HEK293 (cell line): ENCODE results near the gene HMGN1.

Source experiments
- IKZF3 ChIP-seq: fragments of 450-650 bp; IDR thresholded peaks from 2 replicates; pipeline ENCODE4 v1.5.0; 2018; ENCODE audit warnings: missing biosample characterization, mild to moderate bottlenecking, missing genetic modification characterization, moderate library complexity
- KLF8 ChIP-seq: fragments of 450-650 bp; formaldehyde crosslinking; IDR thresholded peaks from 2 replicates; pipeline ENCODE4 v1.5.1; 2016; ENCODE audit warnings: missing biosample characterization, missing genetic modification characterization
- KLF9 ChIP-seq: fragments of 450-650 bp; formaldehyde crosslinking; IDR thresholded peaks from 2 replicates; pipeline ENCODE4 v1.5.1; 2016; ENCODE audit warnings: missing biosample characterization, missing genetic modification characterization, low read depth
- ZBTB48 ChIP-seq: fragments of 450-650 bp; formaldehyde crosslinking; IDR thresholded peaks from 2 replicates; pipeline ENCODE4 v1.5.1; 2016; ENCODE audit warnings: missing biosample characterization, missing genetic modification characterization
- ZFP37 ChIP-seq: fragments of 450-650 bp; formaldehyde crosslinking; IDR thresholded peaks from 2 replicates; pipeline ENCODE4 v1.5.1; 2016; ENCODE audit warnings: missing biosample characterization, missing genetic modification characterization
- ZFP69B ChIP-seq: fragments of 450-650 bp; formaldehyde crosslinking; IDR thresholded peaks from 2 replicates; pipeline ENCODE4 v1.5.1; 2016; ENCODE audit warnings: missing biosample characterization, missing genetic modification characterization
- ZNF2 ChIP-seq: fragments of 450-650 bp; formaldehyde crosslinking; IDR thresholded peaks from 2 replicates; pipeline ENCODE4 v1.5.1; 2016; ENCODE audit warnings: missing biosample characterization, missing genetic modification characterization
- ZNF221 ChIP-seq: fragments of 450-650 bp; formaldehyde crosslinking; IDR thresholded peaks from 2 replicates; pipeline ENCODE4 v1.5.1; 2017; ENCODE audit warnings: missing biosample characterization, missing genetic modification characterization, borderline replicate concordance
- ZNF223 ChIP-seq: fragments of 450-650 bp; formaldehyde crosslinking; IDR thresholded peaks from 2 replicates; pipeline ENCODE4 v1.5.1; 2016; ENCODE audit warnings: missing biosample characterization, missing genetic modification characterization
- ZNF239 ChIP-seq: fragments of 450-650 bp; formaldehyde crosslinking; IDR thresholded peaks from 2 replicates; pipeline ENCODE4 v1.5.1; 2016; ENCODE audit warnings: missing biosample characterization, missing genetic modification characterization
- ZNF335 ChIP-seq: fragments of 450-650 bp; formaldehyde crosslinking; conservative IDR thresholded peaks from 2 replicates; pipeline ENCODE4 v1.5.1; 2016; ENCODE audit warnings: missing biosample characterization, missing genetic modification characterization
- ZNF433 ChIP-seq: fragments of 450-650 bp; formaldehyde crosslinking; IDR thresholded peaks from 2 replicates; pipeline ENCODE4 v1.5.1; 2016; ENCODE audit warnings: missing biosample characterization, missing genetic modification characterization, low read depth
- ZNF623 ChIP-seq: fragments of 450-650 bp; formaldehyde crosslinking; IDR thresholded peaks from 2 replicates; pipeline ENCODE4 v1.5.1; 2016; ENCODE audit warnings: missing biosample characterization, missing genetic modification characterization
- ZNF629 ChIP-seq: fragments of 450-650 bp; formaldehyde crosslinking; IDR thresholded peaks from 2 replicates; pipeline ENCODE4 v1.5.1; 2017; ENCODE audit warnings: missing biosample characterization, missing genetic modification characterization
- ZSCAN23 ChIP-seq: fragments of 450-650 bp; formaldehyde crosslinking; IDR thresholded peaks from 2 replicates; pipeline ENCODE4 v1.5.1; 2016; ENCODE audit warnings: missing biosample characterization, missing genetic modification characterization
- TF ChIP-seq, protein P1 (sequence below): fragments of 450-650 bp; IDR thresholded peaks from 2 replicates; pipeline ENCODE4 v1.5.1; 2018; ENCODE audit warnings: missing biosample characterization, mild to moderate bottlenecking, missing genetic modification characterization
- TF ChIP-seq, protein P2 (sequence below): fragments of 450-650 bp; formaldehyde crosslinking; IDR thresholded peaks from 2 replicates; pipeline ENCODE4 v1.5.1; 2016; ENCODE audit warnings: missing biosample characterization, missing genetic modification characterization
- TF ChIP-seq, protein P3 (sequence below): fragments of 450-650 bp; formaldehyde crosslinking; IDR thresholded peaks from 2 replicates; pipeline ENCODE4 v1.5.1; 2016; ENCODE audit warnings: missing biosample characterization, missing genetic modification characterization
- TF ChIP-seq, protein P4 (sequence below): fragments of 450-650 bp; formaldehyde crosslinking; IDR thresholded peaks from 2 replicates; pipeline ENCODE4 v1.5.1; 2016; ENCODE audit warnings: missing biosample characterization, missing genetic modification characterization
- TF ChIP-seq, protein P5 (sequence below): fragments of 450-650 bp; formaldehyde crosslinking; IDR thresholded peaks from 2 replicates; pipeline ENCODE4 v1.5.1; 2017; ENCODE audit warnings: missing biosample characterization, mild to moderate bottlenecking, missing genetic modification characterization, moderate library complexity
- TF ChIP-seq, protein P6 (sequence below): fragments of 450-650 bp; formaldehyde crosslinking; conservative IDR thresholded peaks from 2 replicates; pipeline ENCODE4 v1.5.1; 2016; ENCODE audit warnings: low read depth, missing biosample characterization, missing genetic modification characterization

The HMGN1 gene

DNA sequence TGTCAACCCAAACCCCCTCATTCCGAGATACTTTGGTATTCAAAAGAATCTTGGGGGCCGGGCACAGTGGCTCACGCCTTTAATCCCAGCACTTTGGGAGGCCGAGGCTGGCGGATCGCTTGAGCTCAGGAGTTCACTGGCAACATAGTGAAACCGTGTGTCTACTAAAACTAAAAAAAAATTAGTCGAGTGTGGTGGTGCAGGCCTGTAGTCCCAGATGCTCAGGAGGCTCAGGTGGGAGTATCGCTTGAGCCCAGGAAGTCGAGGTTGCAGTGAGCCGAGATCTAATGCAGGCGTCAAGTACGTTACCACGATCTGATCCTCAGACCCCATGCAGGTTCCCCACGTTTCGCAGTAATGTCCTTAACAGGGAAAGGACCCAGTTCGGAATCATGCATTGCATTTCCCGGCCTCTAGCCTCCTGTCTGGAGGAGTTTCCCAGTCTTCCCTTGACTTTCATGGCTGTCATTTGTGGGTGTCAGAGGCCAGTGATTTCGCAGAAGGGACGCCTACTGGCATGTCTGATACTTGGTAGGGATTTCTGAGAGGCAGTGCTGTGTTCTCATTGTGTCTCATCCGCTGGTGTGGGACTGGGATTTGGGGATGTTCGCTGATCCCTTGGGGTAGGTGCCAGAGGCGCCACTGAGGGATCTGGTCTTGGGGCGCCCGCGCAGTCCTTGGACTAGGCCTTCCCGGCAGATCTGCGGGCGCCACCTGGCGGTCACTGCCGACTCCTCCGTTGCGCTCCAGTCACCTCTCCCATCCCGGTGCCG, 39.3 kb upstream of the HMGN1 start (continued):
- TF ChIP-seq, protein P1, sequence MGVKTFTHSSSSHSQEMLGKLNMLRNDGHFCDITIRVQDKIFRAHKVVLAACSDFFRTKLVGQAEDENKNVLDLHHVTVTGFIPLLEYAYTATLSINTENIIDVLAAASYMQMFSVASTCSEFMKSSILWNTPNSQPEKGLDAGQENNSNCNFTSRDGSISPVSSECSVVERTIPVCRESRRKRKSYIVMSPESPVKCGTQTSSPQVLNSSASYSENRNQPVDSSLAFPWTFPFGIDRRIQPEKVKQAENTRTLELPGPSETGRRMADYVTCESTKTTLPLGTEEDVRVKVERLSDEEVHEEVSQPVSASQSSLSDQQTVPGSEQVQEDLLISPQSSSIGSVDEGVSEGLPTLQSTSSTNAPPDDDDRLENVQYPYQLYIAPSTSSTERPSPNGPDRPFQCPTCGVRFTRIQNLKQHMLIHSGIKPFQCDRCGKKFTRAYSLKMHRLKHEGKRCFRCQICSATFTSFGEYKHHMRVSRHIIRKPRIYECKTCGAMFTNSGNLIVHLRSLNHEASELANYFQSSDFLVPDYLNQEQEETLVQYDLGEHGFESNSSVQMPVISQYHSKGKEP (tag by site-specific recombination): peak; percentile 58; the same call in 1 of the 2 replicates
- peak; percentile 100 for TF ChIP-seq ZBTB48
- TF ChIP-seq ZNF335: peak; percentile 72
- peak; percentile 58 for TF ChIP-seq ZNF629 (tag by site-specific recombination)
- TF ChIP-seq, protein P2, sequence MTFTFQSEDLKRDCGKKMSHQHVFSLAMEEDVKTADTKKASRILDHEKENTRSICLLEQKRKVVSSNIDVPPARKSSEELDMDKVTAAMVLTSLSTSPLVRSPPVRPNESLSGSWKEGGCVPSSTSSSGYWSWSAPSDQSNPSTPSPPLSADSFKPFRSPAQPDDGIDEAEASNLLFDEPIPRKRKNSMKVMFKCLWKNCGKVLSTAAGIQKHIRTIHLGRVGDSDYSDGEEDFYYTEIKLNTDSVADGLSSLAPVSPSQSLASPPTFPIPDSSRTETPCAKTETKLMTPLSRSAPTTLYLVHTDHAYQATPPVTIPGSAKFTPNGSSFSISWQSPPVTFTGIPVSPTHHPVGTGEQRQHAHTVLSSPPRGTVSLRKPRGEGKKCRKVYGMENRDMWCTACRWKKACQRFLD (tag by site-specific recombination): no peak
- TF ChIP-seq ZFP69B (tag by site-specific recombination): peak; percentile 46; the same call in 1 of the 2 replicates
- TF ChIP-seq, protein P3, sequence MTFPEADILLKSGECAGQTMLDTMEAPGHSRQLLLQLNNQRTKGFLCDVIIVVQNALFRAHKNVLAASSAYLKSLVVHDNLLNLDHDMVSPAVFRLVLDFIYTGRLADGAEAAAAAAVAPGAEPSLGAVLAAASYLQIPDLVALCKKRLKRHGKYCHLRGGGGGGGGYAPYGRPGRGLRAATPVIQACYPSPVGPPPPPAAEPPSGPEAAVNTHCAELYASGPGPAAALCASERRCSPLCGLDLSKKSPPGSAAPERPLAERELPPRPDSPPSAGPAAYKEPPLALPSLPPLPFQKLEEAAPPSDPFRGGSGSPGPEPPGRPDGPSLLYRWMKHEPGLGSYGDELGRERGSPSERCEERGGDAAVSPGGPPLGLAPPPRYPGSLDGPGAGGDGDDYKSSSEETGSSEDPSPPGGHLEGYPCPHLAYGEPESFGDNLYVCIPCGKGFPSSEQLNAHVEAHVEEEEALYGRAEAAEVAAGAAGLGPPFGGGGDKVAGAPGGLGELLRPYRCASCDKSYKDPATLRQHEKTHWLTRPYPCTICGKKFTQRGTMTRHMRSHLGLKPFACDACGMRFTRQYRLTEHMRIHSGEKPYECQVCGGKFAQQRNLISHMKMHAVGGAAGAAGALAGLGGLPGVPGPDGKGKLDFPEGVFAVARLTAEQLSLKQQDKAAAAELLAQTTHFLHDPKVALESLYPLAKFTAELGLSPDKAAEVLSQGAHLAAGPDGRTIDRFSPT (tag by site-specific recombination): no peak
- TF ChIP-seq, protein P4, sequence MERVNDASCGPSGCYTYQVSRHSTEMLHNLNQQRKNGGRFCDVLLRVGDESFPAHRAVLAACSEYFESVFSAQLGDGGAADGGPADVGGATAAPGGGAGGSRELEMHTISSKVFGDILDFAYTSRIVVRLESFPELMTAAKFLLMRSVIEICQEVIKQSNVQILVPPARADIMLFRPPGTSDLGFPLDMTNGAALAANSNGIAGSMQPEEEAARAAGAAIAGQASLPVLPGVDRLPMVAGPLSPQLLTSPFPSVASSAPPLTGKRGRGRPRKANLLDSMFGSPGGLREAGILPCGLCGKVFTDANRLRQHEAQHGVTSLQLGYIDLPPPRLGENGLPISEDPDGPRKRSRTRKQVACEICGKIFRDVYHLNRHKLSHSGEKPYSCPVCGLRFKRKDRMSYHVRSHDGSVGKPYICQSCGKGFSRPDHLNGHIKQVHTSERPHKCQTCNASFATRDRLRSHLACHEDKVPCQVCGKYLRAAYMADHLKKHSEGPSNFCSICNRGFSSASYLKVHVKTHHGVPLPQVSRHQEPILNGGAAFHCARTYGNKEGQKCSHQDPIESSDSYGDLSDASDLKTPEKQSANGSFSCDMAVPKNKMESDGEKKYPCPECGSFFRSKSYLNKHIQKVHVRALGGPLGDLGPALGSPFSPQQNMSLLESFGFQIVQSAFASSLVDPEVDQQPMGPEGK (tag by site-specific recombination): peak; percentile 80
- peak; percentile 66 for TF ChIP-seq ZFP37
- TF ChIP-seq, protein P5, sequence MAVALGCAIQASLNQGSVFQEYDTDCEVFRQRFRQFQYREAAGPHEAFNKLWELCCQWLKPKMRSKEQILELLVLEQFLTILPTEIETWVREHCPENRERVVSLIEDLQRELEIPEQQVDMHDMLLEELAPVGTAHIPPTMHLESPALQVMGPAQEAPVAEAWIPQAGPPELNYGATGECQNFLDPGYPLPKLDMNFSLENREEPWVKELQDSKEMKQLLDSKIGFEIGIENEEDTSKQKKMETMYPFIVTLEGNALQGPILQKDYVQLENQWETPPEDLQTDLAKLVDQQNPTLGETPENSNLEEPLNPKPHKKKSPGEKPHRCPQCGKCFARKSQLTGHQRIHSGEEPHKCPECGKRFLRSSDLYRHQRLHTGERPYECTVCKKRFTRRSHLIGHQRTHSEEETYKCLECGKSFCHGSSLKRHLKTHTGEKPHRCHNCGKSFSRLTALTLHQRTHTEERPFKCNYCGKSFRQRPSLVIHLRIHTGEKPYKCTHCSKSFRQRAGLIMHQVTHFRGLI: 0 out of 2 replicates have a peak, but pooled peaks have one; percentile 42
- TF ChIP-seq ZNF223 (tag by site-specific recombination): peak; percentile 98
- peak; percentile 88 for TF ChIP-seq ZNF2 (tag by site-specific recombination)
- no peak for TF ChIP-seq ZNF239 (tag by site-specific recombination)
- TF ChIP-seq KLF9 (tag by site-specific recombination): 0 out of 2 replicates have a peak, but pooled peaks have one; percentile 11
- TF ChIP-seq ZSCAN23 (tag by site-specific recombination): peak; percentile 12
- TF ChIP-seq IKZF3 (tag by site-specific recombination): peak; percentile 90; the same call in 1 of the 2 replicates
- TF ChIP-seq ZNF221 (tag by site-specific recombination): no peak
- TF ChIP-seq ZNF623 (tag by site-specific recombination): peak; percentile 11; the same call in 1 of the 2 replicates
- no peak for TF ChIP-seq ZNF433
- TF ChIP-seq KLF8 (tag by site-specific recombination): peak; percentile 72
- TF ChIP-seq, protein P6, sequence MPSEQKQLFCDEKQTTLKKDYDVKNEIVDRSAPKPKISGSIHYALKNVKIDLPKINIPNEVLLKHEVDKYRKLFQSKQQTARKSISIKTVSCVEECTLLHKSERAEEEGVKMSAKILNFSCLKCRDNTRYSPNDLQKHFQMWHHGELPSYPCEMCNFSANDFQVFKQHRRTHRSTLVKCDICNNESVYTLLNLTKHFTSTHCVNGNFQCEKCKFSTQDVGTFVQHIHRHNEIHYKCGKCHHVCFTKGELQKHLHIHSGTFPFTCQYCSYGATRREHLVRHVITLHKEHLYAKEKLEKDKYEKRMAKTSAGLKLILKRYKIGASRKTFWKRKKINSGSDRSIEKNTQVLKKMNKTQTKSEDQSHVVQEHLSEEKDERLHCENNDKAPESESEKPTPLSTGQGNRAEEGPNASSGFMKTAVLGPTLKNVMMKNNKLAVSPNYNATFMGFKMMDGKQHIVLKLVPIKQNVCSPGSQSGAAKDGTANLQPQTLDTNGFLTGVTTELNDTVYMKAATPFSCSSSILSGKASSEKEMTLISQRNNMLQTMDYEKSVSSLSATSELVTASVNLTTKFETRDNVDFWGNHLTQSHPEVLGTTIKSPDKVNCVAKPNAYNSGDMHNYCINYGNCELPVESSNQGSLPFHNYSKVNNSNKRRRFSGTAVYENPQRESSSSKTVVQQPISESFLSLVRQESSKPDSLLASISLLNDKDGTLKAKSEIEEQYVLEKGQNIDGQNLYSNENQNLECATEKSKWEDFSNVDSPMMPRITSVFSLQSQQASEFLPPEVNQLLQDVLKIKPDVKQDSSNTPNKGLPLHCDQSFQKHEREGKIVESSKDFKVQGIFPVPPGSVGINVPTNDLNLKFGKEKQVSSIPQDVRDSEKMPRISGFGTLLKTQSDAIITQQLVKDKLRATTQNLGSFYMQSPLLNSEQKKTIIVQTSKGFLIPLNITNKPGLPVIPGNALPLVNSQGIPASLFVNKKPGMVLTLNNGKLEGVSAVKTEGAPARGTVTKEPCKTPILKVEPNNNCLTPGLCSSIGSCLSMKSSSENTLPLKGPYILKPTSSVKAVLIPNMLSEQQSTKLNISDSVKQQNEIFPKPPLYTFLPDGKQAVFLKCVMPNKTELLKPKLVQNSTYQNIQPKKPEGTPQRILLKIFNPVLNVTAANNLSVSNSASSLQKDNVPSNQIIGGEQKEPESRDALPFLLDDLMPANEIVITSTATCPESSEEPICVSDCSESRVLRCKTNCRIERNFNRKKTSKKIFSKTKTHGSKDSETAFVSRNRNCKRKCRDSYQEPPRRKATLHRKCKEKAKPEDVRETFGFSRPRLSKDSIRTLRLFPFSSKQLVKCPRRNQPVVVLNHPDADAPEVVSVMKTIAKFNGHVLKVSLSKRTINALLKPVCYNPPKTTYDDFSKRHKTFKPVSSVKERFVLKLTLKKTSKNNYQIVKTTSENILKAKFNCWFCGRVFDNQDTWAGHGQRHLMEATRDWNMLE: peak; percentile 14; the same call in 1 of the 2 replicates
